Fibroblast of pulmonary artery (primary cell): ENCODE measurements around the gene NUP214.

Experiments used
- DNase-seq: peaks from one replicate; pipeline ENCODE4 v3.0.0-alpha.2; 2010; ENCODE audit warnings: low read depth
- H3K4me3 ChIP-seq: replicated peaks from 2 replicates; pipeline ENCODE4 v1.5.1; 2011; ENCODE audit warnings: low read depth, mild to moderate bottlenecking, control low read depth, low read length, moderate library complexity
- CTCF ChIP-seq: IDR thresholded peaks from 2 replicates; pipeline ENCODE4 v1.5.1; 2011; ENCODE audit warnings: mild to moderate bottlenecking, control low read depth, low read length, inconsistent platforms; ENCODE audit errors: missing control alignments

NUP214 gene

GRCh38 chr9:131138676-131139075 is 13.3 kb downstream of the NUP214 start:
- no peak for DNase-seq
- H3K4me3 ChIP-seq: no peak overlapping the region
- no peak for TF ChIP-seq CTCF

- DNase-seq: no peak
- no peak for TF ChIP-seq CTCF
Measured at GRCh38 chr9:131140112-131140511, 14.7 kb downstream of the NUP214 start.

GRCh38 chr9:131140550-131140949 is 15.2 kb downstream of the NUP214 start:
- DNase-seq: no peak
- H3K4me3 ChIP-seq: no peak overlapping the region
- no peak for TF ChIP-seq CTCF

More at GRCh38 chr9:131140112-131140511, 14.7 kb downstream of the NUP214 start:
- no peak overlapping the region for H3K4me3 ChIP-seq

DNA sequence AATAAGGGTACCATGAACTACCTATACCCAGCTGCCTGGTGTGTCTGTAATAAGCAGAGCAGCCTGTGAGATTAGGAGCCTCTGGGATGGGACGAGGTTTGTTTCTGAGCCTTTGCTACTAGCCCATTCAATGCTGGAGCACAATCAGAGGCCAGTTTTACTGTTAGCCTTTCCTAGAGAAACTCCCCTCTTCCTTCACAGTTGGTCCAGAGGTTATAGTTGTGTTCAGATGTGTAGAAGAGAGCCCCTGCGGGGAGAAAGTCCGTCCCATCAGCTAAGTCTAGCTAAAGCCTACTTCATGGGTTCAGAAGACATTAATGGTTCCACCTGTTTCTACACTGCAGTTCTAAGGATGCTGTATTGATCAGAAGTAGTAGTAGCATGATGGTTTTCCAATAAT is 16.8 kb downstream of the NUP214 start:
- TF ChIP-seq CTCF: no peak
- DNase-seq: no peak
- H3K4me3 ChIP-seq: no peak overlapping the region

DNA sequence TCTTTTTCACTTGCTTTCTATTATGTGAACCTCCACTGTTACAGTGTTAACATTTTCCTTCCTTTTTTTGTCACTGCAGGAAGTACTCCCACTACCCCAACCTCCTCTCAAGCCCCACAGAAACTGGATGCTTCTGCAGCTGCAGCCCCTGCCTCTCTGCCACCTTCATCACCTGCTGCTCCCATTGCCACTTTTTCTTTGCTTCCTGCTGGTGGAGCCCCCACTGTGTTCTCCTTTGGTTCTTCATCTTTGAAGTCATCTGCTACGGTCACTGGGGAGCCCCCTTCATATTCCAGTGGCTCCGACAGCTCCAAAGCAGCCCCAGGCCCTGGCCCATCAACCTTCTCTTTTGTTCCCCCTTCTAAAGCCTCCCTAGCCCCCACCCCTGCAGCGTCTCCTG is 18.8 kb downstream of the NUP214 start:
- TF ChIP-seq CTCF: no peak
- no peak overlapping the region for H3K4me3 ChIP-seq

GRCh38 chr9:131145245-131145644 is 19.9 kb downstream of the NUP214 start:
- no peak for DNase-seq
- no peak overlapping the region for H3K4me3 ChIP-seq
- no peak for TF ChIP-seq CTCF

More for the DNA sequence above, 18.8 kb downstream of the NUP214 start:
- DNase-seq: no peak

DNA sequence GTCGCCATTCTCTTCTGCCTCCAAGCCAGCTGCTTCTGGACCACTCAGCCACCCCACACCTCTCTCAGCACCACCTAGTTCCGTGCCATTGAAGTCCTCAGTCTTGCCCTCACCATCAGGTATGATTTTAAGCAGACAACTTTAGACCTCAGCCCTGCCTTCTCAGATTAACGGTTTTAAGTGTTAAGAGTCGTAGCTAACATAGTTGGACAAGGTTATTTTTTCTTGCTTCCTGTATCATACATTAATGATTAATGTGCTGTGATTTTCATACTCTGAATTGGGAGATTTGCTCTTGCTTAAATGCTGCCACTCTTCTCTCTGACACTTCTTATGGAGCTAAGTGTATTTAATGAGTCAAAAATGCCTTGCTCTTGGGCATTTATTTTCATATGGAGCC is 20.8 kb downstream of the NUP214 start:
- no peak for TF ChIP-seq CTCF
- H3K4me3 ChIP-seq: no peak overlapping the region
- no peak for DNase-seq
